WI38 (cell line): Measurements from ENCODE around the gene CHRNB4.

Experiments used
- H3K4me3 ChIP-seq: 2 replicates; pipeline ENCODE4 v1.5.1; 2011; ENCODE audit warnings: low read depth, mild to moderate bottlenecking, control low read depth, low read length
- TF ChIP-seq, protein P1 (sequence below): IDR thresholded peaks from 2 replicates; pipeline ENCODE4 v1.5.1; 2012; ENCODE audit warnings: low read depth, mild to moderate bottlenecking, control low read depth, low read length

CHRNB4 gene

DNA sequence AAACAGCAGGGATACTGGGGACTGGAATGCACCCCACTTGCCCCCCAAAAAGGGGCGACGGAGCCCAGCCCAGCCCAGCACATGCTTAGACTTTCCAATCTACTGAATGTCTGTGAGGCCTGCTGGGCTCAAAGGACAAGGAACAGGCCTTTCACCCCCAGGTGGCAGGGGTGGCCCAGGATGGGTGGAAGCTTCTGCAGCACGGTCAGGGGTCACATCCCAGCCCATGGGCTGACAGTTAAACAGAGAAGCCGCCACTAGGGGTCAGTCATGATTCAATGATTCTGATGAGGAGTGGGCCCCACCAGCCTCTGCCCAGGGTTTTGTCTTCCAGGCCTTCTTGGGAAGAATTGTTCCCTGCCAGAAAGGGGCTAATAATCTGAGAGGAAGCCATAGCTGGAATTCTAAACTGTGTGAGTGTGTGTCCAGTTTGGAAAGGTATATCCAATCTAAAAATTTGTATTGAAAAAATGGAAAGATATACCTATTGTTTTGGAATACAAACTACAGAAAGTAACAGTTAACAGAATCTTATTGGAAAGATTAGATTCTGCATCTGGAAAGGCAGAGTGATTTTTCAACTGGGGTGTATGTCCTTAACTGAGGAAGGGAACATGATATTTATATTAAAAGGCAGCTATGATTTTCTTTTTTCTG is 2.2 kb downstream of the CHRNB4 start:
- no peak overlapping the region for H3K4me3 ChIP-seq
- TF ChIP-seq, protein P1, sequence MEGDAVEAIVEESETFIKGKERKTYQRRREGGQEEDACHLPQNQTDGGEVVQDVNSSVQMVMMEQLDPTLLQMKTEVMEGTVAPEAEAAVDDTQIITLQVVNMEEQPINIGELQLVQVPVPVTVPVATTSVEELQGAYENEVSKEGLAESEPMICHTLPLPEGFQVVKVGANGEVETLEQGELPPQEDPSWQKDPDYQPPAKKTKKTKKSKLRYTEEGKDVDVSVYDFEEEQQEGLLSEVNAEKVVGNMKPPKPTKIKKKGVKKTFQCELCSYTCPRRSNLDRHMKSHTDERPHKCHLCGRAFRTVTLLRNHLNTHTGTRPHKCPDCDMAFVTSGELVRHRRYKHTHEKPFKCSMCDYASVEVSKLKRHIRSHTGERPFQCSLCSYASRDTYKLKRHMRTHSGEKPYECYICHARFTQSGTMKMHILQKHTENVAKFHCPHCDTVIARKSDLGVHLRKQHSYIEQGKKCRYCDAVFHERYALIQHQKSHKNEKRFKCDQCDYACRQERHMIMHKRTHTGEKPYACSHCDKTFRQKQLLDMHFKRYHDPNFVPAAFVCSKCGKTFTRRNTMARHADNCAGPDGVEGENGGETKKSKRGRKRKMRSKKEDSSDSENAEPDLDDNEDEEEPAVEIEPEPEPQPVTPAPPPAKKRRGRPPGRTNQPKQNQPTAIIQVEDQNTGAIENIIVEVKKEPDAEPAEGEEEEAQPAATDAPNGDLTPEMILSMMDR, result peak; percentile 56

DNA sequence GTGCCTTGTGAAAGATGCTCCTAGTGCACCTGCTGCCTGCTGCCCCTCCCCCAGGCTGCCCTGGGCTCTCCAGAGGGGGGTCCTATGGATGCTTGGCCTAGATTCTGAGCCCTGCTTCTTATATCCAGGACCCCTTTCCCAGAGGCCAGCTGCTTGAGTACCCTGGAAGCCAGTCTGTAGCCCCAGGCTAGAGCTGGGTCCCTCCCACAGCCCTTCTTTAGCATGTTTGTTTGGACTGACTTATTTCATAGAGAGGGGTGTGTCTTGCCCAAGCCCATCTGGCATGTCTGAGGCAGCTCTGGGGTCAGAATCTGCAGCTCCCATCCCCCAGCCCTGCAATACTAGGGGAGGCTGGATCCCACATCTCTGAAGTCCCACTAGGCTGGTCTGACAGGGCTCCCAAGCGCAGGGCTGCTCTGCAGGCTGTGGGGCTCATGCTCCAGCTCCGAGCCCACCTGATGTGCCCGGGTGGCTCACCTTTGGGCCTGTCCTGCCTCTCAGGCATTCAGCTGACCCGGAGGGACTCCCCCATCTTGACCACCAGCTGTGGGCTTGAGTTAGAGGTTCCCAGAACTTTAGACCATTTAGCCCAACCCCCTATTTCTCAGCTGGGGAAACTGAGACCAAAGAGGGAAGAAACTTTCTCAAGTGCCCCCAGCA is 3.1 kb downstream of the CHRNB4 start:
- TF ChIP-seq, protein P1, result no peak
- H3K4me3 ChIP-seq, result no peak overlapping the region

DNA sequence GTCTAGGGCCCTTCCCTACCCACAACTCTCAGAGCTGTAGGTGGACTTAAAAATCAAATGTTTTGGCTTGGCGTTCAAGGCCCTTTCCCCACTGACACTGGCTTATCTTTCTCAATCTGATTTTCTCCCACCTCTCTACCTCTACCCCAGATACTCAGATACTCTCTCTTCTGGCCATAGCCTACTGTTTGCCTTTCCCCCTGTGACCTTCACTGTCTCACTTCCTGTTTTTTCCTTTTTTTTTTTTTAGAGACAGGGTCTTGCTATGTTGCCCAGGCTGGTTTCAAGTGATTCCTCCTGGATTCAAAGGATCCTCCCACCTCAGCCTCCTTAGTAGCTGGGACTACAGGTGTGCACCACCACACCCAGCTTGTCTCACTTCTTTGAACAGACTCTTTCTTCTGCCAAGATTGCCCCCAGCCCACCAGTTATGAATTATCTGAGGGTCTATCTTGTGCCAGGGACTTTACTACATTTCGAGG is 4.6 kb downstream of the CHRNB4 start:
- TF ChIP-seq, protein P1, result no peak

DNA sequence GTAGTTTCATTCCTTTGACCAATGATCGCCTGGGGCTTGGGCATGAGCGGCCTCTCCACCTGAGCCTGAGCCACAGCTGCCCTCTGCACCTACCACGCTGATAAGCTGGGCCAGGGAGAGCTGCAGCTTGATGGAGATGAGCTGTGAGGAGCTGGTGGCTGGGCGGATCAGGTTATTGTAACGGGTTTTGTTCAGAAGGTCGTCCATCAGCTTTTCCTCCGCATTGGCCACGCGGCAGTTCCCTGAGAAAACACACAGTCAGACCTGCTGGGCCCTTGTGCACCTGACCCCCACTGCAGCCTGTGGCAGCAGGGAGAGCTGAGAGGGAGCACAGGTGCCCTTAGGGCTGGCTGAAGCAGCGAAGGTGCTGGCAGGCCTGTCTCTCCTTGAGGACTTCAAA is 5.7 kb downstream of the CHRNB4 start:
- TF ChIP-seq, protein P1, result no peak
- no peak overlapping the region for H3K4me3 ChIP-seq

More for the DNA sequence above, 4.6 kb downstream of the CHRNB4 start:
- H3K4me3 ChIP-seq, result no peak overlapping the region

DNA sequence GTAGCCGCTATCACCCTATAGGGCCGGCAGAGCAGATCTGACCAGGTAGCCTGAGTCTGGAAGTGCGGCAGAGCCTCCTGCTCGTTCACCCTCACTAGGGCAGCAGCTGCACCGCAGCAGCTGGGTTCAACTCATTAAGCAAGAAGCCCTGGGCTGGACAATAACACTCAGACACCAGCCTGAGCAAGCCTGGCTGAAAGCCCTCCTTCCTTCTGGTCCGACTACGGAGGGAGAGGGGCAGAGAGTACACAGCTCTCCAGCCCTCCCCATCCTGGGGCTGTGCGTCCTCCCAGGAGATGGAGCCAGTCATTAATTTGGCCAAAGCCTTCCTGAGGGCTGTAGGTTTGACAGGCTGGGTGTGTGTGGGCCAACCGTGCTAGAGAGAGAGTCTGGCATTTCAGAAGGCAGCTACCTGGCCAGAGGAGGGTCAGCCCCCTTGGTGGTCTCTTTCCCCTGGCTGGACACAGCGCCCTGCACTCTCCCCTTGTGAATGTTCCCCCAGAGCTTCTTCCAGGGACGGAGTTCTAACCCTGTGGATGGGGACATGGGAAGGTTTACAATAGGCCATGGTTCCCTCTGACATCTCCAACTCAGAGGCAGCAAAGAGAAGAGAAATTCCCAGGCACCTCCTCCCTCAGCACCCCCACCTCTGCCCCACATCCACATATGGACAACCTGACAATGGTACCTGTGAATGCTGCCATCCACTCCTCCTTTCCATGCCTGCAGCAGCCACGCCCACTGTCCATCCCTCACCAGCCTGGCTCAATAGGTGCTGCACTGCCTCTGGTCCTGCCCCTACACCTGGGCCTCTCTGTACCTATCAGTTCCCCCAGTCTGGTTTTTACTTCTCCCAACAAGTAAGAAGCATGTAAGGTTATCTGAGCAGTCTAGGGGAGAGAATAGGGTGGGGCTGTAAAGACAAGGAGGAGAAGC is 6.5 kb downstream of the CHRNB4 start:
- H3K4me3 ChIP-seq, result no peak overlapping the region
- TF ChIP-seq, protein P1, result no peak

DNA sequence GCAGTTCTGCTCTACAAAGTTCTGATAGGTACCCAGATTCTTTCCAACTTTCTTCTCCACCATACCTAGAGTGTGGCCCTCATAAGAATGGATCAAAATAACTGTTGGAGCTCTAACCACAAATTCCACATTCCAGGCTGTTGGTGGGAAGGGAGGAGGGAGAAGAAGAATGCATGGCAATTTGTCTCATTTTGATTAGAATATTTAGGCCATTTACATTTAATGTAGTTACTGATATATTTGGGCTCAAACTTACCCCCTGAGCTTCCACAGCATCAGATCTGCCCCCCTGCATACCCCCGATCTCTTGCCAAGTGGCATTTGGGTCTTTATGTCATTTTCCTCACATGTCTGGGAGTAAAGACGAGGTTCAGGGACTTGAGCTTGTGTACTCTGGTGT is 7.7 kb downstream of the CHRNB4 start:
- TF ChIP-seq, protein P1, result no peak
- H3K4me3 ChIP-seq, result no peak overlapping the region
